Cardiac muscle cell (in vitro differentiated cells and primary cell): ENCODE results near the gene FBXO39. TPM values are rescaled to one million over a fixed set of nuclear protein-coding genes. Genes with fewer than 3 reads are reported as not detected.
"Not testable (repeated sequence)": the region's sequence is repeated elsewhere in the genome, so short reads cannot be mapped to it uniquely, and the experiment has no call there.

ENCODE experiments used
- DNase-seq, 2 donors: peaks; one replicate each; pipeline versions ENCODE4 v3.0.0 to v3.0.0-alpha.2; 2010 to 2017; ENCODE audit warnings: low read depth in 1 of 2, low spot score in 1 of 2
- H3K27ac ChIP-seq: fragments of 200-600 bp; sonication (generic); 2 replicates; pipeline ENCODE4 v1.5.1; 2016
- H3K27me3 ChIP-seq: fragments of 200-600 bp; sonication (generic); 2 replicates; pipeline ENCODE4 v1.6.0; 2016; ENCODE audit warnings: control low read depth
- H3K36me3 ChIP-seq: fragments of 200-600 bp; sonication (generic); 2 replicates; pipeline ENCODE4 v1.5.1; 2016; ENCODE audit warnings: control low read depth
- H3K4me1 ChIP-seq: fragments of 200-600 bp; sonication (generic); 2 replicates; pipeline ENCODE4 v1.8.1; 2017; ENCODE audit warnings: low read depth, mild to moderate bottlenecking, mixed run types
- H3K4me3 ChIP-seq: fragments of 200-600 bp; sonication (generic); 2 replicates; pipeline ENCODE4 v1.5.1; 2016; ENCODE audit warnings: mild to moderate bottlenecking
- H3K9me3 ChIP-seq: fragments of 200-600 bp; sonication (generic); 2 replicates; pipeline ENCODE4 v1.5.1; 2017; ENCODE audit warnings: low read depth, mild to moderate bottlenecking, control low read depth
- polyA plus RNA-seq: library from polyadenylated mRNA; unstranded; fragments of >200 nt; fragmentation: Nextera tagmentation; extraction: Ambion mirVana; gene quantifications from 2 replicates; pipeline ENCODE4 v1.2.1, GENCODE V29; 2016
- total RNA-seq: library from RNA; depleted of rRNA; stranded (reverse); fragments of >200 nt; gene quantifications from 2 replicates; pipeline ENCODE4 v1.2.3, GENCODE V29; 2016
- TF ChIP-seq, protein P1 (sequence below): IDR thresholded peaks from 2 replicates; pipeline ENCODE4 v1.5.1; 2012; ENCODE audit warnings: low read depth, mild to moderate bottlenecking, low read length

The FBXO39 gene
- total RNA-seq = not detected in 2 replicates
- not detected in 2 replicates for polyA plus RNA-seq

DNA sequence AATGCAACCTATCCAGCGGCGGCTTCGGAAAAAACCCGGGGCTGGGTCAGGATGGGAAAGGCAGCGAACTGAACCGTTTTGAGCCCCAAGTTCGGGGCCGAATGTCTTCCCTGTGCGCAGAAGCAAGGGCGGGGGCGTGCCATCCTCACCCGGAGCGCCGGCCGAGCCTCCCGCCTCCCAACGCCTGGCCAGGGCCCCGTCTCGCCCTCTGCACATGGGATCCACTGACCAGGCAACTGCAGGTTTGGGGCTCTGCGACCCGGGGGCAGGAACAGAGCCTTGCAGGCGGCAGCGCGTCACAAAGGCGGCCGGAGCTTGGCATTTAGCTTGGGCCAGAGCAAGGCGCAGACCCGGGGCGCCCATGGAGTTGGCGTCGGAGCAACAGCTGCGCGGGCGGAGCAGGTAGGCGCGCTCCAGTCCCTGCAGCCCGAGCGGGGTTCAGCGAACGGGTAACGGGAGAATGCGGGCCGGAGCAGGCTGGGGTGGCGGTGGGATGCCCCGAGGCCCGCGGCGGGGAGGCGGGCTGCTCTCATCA is at the start of gene FBXO39:
TSS of gene FBXO39 (plus strand) at position 345 of the 535 bp plus-strand sequence. CDS start 3,654 bp downstream, outside the sequence.
- TF ChIP-seq, protein P1, sequence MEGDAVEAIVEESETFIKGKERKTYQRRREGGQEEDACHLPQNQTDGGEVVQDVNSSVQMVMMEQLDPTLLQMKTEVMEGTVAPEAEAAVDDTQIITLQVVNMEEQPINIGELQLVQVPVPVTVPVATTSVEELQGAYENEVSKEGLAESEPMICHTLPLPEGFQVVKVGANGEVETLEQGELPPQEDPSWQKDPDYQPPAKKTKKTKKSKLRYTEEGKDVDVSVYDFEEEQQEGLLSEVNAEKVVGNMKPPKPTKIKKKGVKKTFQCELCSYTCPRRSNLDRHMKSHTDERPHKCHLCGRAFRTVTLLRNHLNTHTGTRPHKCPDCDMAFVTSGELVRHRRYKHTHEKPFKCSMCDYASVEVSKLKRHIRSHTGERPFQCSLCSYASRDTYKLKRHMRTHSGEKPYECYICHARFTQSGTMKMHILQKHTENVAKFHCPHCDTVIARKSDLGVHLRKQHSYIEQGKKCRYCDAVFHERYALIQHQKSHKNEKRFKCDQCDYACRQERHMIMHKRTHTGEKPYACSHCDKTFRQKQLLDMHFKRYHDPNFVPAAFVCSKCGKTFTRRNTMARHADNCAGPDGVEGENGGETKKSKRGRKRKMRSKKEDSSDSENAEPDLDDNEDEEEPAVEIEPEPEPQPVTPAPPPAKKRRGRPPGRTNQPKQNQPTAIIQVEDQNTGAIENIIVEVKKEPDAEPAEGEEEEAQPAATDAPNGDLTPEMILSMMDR = no peak
- Histone ChIP-seq H3K4me1 (no peaks in the 10 kb centered on the region), H3K27me3 (peaks cover 64% of the 10 kb centered on the region), H3K9me3 (no peaks in the 10 kb centered on the region), H3K4me3 (no peak within 1 kb of the TSS), H3K27ac (no peak within 1 kb of the TSS), H3K36me3 (no peaks in the 10 kb centered on the region)
- peak; percentile 7 to 24 for DNase-seq

DNA sequence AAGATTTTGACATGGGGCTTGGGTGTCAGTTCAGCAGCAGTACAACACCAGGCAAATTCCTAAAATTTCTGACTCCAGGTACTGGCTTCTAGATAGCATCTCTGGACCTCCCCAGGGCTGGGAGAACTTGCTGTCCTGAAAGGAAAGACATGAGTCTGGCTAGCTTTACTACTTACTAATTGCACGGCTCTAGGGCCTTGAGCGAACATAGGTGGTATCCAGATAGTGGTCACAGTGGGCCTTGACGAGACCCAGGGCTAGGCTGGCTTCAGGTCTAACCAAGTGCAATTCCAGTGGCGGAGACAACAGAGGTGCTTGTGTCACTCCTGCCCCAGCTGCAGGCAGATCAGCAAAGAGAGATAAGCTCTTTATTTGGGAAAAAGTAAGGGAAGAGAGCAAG is 46.5 kb upstream of the FBXO39 start:
- Histone ChIP-seq H3K36me3 (no peaks in the 10 kb centered on the region), H3K9me3 (no peaks in the 10 kb centered on the region), H3K27me3 (no peaks in the 10 kb centered on the region), H3K4me1 (no peaks in the 10 kb centered on the region), H3K4me3 (no peak overlapping the region), H3K27ac (no peak overlapping the region)
- DNase-seq = no peak
- TF ChIP-seq, protein P1 = no peak

DNA sequence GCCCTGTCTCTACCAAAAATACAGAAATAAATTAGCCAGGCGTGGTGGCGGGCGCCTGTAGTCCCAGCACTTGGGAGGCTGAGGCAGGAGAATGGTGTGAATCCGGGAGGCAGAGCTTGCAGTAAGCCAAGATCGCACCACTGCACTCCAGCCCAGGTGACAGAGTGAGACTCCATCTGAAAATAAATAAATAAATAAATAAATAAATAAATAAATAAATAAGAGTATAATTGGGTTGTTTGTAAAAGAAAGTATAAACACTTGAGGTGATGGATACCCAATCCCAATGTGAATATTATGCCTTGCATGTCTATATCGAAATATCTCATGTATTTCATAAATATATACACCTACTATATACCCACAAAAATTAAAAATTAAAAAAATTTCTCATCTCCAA is 29.4 kb upstream of the FBXO39 start:
- not testable (repeated sequence) for H3K27me3 ChIP-seq, H3K36me3 ChIP-seq

DNA sequence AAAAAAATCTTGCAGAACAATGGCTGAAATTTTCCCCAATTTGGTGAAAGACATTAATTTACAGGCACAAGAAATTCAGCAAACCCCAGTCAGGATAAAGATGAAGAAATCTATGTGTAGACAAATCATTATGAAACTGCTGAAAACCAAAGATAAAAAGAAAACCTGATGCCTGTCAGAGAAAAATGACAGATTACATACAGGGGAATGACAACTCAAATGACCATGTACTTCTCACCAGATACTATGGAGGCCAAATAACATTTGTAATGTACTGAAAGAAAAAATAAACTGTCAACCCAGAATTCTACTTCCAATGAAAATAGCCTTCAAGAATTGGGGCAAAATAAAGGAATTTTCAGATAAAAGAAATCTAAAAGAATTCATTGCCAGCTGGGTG is 27.4 kb upstream of the FBXO39 start:
- Histone ChIP-seq H3K27ac (no peak overlapping the region), H3K4me1 (no peaks in the 10 kb centered on the region), H3K36me3 (no peaks in the 10 kb centered on the region), H3K9me3 (no peaks in the 10 kb centered on the region), H3K27me3 (no peaks in the 10 kb centered on the region), H3K4me3 (no peak overlapping the region)
- no peak for DNase-seq
- TF ChIP-seq, protein P1 = no peak

More for the DNA sequence above, 29.4 kb upstream of the FBXO39 start:
- H3K4me1 ChIP-seq, H3K9me3 ChIP-seq, H3K27ac ChIP-seq, H3K4me3 ChIP-seq, DNase-seq: not testable (repeated sequence)

DNA sequence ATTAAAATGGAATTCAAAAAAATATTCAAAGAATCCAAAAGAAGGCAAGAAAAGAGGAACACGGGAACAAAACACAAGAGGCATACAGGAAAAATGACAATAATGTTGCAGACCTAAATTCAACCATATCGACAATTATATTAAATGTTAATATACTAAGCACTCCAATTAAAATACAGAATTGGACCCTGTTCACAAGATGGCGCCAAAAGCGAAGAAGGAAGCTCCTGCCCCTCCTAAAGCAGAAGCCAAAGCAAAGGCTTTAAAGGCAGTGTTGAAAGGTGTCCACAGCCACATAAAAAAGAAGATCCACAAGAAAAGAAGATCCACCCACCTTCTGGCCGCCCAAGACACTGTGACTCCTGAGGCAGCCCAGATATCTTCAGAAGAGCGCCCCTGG is 26.5 kb upstream of the FBXO39 start:
- TF ChIP-seq, protein P1 = peak; percentile 21
- no peaks in the 10 kb centered on the region for H3K4me1 ChIP-seq
- H3K4me3 ChIP-seq = no peak overlapping the region
- H3K9me3 ChIP-seq = no peaks in the 10 kb centered on the region
- no peaks in the 10 kb centered on the region for H3K27me3 ChIP-seq
- DNase-seq = peak in 1 of 2 donors; percentile 42
- H3K36me3 ChIP-seq = no peaks in the 10 kb centered on the region
- no peak overlapping the region for H3K27ac ChIP-seq

DNA sequence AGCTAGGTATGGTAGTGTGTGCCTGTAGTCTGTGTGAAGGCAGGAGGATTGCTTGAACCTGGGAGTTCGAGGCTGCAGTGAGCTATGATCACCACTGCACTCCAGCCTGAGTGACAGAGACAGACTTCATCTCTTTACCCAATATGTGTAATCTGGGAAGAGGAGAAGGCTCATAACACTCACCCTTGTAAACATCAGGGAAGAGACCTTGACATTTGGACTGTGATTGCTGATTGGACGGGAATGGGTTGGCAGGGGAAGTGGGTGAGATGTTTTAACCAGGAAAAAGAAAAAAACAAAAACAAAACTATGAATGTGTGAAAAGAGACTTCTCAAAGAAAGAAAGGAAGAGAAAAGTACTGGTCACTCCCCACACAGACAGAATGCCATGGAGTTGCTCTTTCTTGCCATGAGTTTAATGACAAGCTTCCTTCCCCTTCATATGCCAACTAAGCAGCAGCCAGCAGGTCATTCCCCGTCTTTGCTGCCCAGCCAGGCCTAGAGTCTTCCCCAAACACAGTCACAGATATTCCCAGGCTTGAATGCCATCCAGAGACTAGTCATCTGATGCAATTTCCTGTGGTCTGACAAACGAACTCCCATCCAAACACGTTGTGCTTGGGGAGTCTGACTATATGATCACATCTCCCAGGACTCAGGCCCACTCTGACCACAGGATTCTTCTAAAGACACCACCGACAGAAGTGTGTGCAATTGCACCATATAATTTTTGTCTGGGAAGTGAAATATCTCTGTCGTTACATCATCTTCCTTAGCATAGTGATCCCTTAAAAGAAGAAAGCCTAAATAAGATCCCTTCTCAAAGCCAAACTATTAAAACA is 23.7 kb upstream of the FBXO39 start:
- H3K9me3 ChIP-seq = no peaks in the 10 kb centered on the region
- H3K27ac ChIP-seq = no peak overlapping the region
- no peaks in the 10 kb centered on the region for H3K36me3 ChIP-seq
- DNase-seq = peak in 1 of 2 donors; percentile 100
- TF ChIP-seq, protein P1 = no peak
- no peaks in the 10 kb centered on the region for H3K27me3 ChIP-seq
- H3K4me3 ChIP-seq = no peak overlapping the region
- no peaks in the 10 kb centered on the region for H3K4me1 ChIP-seq
